NCI-H446 (cell line): Measurements from ENCODE around the gene SEMA3A.
"Not testable (repeated sequence)": the region's sequence is repeated elsewhere in the genome, so short reads cannot be mapped to it uniquely, and the experiment has no call there.

ENCODE experiments used
- DNase-seq, 2 experiments: peaks; one replicate each; lab custom pipeline; 2025; lab: John Stamatoyannopoulos, UW

Gene SEMA3A

GRCh38 chr7:84060000-84060399 lies 134.6 kb downstream of the SEMA3A start:
- DNase-seq, result no peak

- no peak for DNase-seq
Measured at GRCh38 chr7:84058311-84059076, 136.1 kb downstream of the SEMA3A start.

GRCh38 chr7:84057576-84057975 lies 137.0 kb downstream of the SEMA3A start:
- DNase-seq, result no peak

- no peak for DNase-seq
Measured at GRCh38 chr7:84055904-84056605, 138.5 kb downstream of the SEMA3A start.

GRCh38 chr7:84055199-84055598 lies 139.4 kb downstream of the SEMA3A start:
- not testable (repeated sequence) for DNase-seq

- DNase-seq, result no peak
Measured at GRCh38 chr7:84049071-84049836, 145.3 kb downstream of the SEMA3A start.

- DNase-seq, result no peak
Measured at GRCh38 chr7:84047085-84047484, 147.5 kb downstream of the SEMA3A start.

- no peak for DNase-seq
Measured at GRCh38 chr7:84044834-84045233, 149.8 kb downstream of the SEMA3A start.

- no peak for DNase-seq
Measured at GRCh38 chr7:84043661-84044191, 150.9 kb downstream of the SEMA3A start.

- no peak for DNase-seq
Measured at GRCh38 chr7:84042110-84042539, 152.5 kb downstream of the SEMA3A start.

- DNase-seq, result no peak
Measured at GRCh38 chr7:84041649-84042048, 152.9 kb downstream of the SEMA3A start.

- peak in 1 of 2 experiments; percentile 5 for DNase-seq
Measured at GRCh38 chr7:84040355-84040754, 154.2 kb downstream of the SEMA3A start.

- no peak for DNase-seq
Measured at GRCh38 chr7:84039432-84039831, 155.2 kb downstream of the SEMA3A start.

- no peak for DNase-seq
Measured at GRCh38 chr7:84027678-84028077, 166.9 kb downstream of the SEMA3A start.

GRCh38 chr7:84025332-84025927 lies 169.2 kb downstream of the SEMA3A start:
- DNase-seq, result peak; percentile 29 to 75

- DNase-seq, result no peak
Measured at GRCh38 chr7:84022684-84023308, 171.8 kb downstream of the SEMA3A start.

GRCh38 chr7:84022009-84022408 lies 172.6 kb downstream of the SEMA3A start:
- DNase-seq, result no peak

GRCh38 chr7:84021292-84021908 lies 173.2 kb downstream of the SEMA3A start:
- DNase-seq, result no peak

- DNase-seq, result no peak
Measured at GRCh38 chr7:84017651-84018050, 176.9 kb downstream of the SEMA3A start.

GRCh38 chr7:84013616-84014240 lies 180.9 kb downstream of the SEMA3A start:
- DNase-seq, result no peak

- no peak for DNase-seq
Measured at GRCh38 chr7:84009782-84010181, 184.8 kb downstream of the SEMA3A start.
